Neutrophil (primary cell): ENCODE measurements around the gene CPLX1.
"Not testable (repeated sequence)": the region's sequence is repeated elsewhere in the genome, so short reads cannot be mapped to it uniquely, and the experiment has no call there.

ENCODE experiments used
- H3K27ac ChIP-seq: fragments of 200-600 bp; sonication (generic); 2 replicates; pipeline ENCODE4 v1.5.1; 2016; ENCODE audit warnings: mild to moderate bottlenecking, moderate library complexity
- H3K27me3 ChIP-seq: fragments of 200-600 bp; sonication (generic); 2 replicates; pipeline ENCODE4 v1.6.0; 2016; ENCODE audit warnings: mild to moderate bottlenecking
- H3K36me3 ChIP-seq: fragments of 200-600 bp; sonication (generic); 2 replicates; pipeline ENCODE4 v1.5.1; 2017
- H3K4me1 ChIP-seq, 2 experiments: fragments of 200-600 bp in 1 of 2; sonication (generic) in 1 of 2; 1 replicate in 1 of 2; 2 replicates in 1 of 2; pipeline versions ENCODE4 v1.5.1 to v1.6.1; 2013 to 2016; ENCODE audit warnings: low read depth in 1 of 2, low read length in 1 of 2, mild to moderate bottlenecking in 1 of 2, moderate library complexity in 1 of 2; ENCODE audit not compliant: control insufficient read depth in 1 of 2, insufficient read depth in 1 of 2
- H3K4me3 ChIP-seq, 2 experiments: fragments of 200-600 bp in 1 of 2; sonication (generic) in 1 of 2; 1 replicate in 1 of 2; 2 replicates in 1 of 2; pipeline ENCODE4 v1.5.1; 2013 to 2016; ENCODE audit warnings: low read depth in 1 of 2, low read length in 1 of 2, mild to moderate bottlenecking in 1 of 2, moderate library complexity in 1 of 2
- H3K9me3 ChIP-seq: fragments of 200-600 bp; sonication (generic); 2 replicates; pipeline ENCODE4 v1.5.1; 2016
- TF ChIP-seq, protein P1 (sequence below): fragments of 200-600 bp; sonication (generic); IDR thresholded peaks from 2 replicates; pipeline ENCODE4 v1.5.1; 2016; ENCODE audit warnings: antibody characterized with exemption

Gene CPLX1

DNA sequence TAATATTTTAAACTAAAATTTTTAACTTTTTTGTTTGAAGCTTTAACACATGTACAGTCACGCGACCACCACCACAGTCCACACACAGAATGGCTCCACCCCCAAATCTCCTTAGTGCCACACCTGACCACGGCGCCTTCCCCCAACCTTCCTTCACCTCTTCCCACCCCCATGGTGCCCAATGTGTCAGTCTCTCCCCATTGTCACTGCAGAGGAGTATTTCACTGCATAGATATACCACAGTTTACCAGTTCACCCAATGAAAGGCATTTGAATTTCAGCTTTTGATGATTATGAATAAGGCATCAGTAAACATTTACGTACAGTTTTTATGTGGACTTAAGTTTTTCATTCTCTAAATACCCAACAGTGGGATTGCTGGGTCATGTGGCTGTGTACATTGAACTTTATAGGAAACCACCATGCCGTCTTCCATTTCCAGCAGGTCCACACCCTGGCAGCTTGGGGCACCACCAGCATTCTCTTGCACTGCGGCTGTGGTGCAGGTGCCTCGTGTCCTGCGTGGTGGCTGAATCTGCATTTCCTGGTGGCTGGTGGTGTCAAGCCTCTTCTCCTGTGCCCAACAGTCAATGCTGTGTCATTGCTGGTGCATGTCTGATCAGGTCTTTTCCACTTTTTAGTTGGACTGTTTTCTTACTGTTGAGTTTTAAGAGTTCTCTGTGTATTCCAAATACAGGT lies 49.0 kb downstream of the CPLX1 start:
- TF ChIP-seq, protein P1, sequence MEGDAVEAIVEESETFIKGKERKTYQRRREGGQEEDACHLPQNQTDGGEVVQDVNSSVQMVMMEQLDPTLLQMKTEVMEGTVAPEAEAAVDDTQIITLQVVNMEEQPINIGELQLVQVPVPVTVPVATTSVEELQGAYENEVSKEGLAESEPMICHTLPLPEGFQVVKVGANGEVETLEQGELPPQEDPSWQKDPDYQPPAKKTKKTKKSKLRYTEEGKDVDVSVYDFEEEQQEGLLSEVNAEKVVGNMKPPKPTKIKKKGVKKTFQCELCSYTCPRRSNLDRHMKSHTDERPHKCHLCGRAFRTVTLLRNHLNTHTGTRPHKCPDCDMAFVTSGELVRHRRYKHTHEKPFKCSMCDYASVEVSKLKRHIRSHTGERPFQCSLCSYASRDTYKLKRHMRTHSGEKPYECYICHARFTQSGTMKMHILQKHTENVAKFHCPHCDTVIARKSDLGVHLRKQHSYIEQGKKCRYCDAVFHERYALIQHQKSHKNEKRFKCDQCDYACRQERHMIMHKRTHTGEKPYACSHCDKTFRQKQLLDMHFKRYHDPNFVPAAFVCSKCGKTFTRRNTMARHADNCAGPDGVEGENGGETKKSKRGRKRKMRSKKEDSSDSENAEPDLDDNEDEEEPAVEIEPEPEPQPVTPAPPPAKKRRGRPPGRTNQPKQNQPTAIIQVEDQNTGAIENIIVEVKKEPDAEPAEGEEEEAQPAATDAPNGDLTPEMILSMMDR = no peak
- Histone ChIP-seq H3K27ac (no peak overlapping the region), H3K36me3 (peaks cover 38% of the 10 kb centered on the region), H3K27me3 (no peaks in the 10 kb centered on the region), H3K4me3 (no peak overlapping the region), H3K9me3 (no peaks in the 10 kb centered on the region), H3K4me1 (peaks cover 11 to 12% of the 10 kb centered on the region in 2 experiments)

DNA sequence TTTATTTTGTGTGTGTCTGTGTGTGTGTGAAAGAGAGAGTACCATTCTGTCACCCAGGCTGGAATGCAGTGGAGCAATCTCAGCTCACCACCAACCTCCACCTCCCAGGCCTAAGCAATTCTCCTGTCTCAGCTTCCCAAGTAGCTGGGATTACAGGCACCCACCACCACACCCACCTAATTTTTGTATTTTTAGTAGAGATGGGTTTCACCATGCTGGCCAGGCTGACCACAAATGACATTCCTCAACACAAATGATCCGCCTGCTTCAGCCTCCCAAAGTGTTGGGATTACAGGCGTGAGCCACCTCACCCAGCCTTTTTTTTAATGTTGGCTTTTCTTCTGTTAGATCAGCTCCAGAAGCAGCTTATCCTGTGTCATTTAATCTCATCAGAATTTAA lies 50.4 kb downstream of the CPLX1 start:
- not testable (repeated sequence) for H3K27me3 ChIP-seq, H3K27ac ChIP-seq, H3K4me3 ChIP-seq, H3K4me1 ChIP-seq, H3K9me3 ChIP-seq
- H3K36me3 ChIP-seq = peaks cover 40% of the 10 kb centered on the region

DNA sequence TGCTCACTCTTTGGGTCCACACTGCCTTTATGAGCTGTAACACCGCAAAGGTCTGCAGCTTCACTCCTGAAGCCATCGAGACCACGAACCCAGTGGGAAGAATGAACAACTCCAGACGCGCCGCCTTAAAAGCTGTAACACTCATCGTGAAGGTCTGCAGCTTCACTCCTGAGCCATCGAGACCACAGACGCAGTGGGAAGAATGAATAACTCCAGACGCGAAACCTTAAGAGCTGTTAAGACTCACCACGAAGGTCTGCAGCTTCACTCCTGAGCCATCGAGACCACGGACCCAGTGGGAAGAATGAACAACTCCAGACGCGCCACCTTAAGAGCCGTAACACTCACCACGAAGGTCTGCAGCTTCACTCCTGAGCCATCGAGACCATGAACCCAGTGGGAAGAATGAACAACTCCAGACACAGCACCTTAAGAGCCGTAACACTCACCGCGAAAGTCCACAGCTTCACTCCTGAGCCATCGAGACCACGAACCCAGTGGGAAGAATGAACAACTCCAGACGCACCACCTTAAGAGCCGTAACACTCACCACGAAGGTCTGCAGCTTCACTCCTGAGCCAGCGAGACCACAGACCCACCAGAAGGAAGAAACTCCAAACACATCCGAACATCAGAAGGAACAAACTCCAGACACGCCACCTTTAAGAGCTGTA lies 51.4 kb downstream of the CPLX1 start:
- not testable (repeated sequence) for H3K27me3 ChIP-seq, H3K4me1 ChIP-seq, H3K4me3 ChIP-seq, H3K9me3 ChIP-seq, H3K27ac ChIP-seq
- H3K36me3 ChIP-seq = peaks cover 48% of the 10 kb centered on the region

DNA sequence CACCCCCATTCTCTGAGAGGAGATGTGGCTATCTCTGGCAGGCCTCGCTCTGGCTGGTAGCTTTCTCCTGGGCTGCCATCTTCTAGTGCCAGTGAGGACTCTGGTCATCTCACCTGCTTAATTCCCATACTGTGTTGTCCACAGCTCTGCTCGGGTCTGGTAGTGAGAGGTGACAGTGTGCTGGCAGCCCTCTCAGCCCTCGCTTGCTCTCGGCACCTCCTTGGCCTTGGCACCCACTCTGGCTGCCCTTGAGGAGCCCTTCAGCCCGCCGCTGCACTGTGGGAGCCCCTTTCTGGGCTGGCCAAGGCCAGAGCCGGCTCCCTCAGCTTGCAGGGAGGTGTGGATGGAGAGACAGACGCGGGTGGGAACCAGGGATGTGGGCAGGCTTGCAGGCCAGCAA lies 52.7 kb downstream of the CPLX1 start:
- Histone ChIP-seq H3K4me3 (no peak overlapping the region), H3K36me3 (peaks cover 52% of the 10 kb centered on the region), H3K27me3 (no peaks in the 10 kb centered on the region), H3K4me1 (no peaks in the 10 kb centered on the region), H3K9me3 (no peaks in the 10 kb centered on the region), H3K27ac (no peak overlapping the region)
- TF ChIP-seq, protein P1 = no peak

DNA sequence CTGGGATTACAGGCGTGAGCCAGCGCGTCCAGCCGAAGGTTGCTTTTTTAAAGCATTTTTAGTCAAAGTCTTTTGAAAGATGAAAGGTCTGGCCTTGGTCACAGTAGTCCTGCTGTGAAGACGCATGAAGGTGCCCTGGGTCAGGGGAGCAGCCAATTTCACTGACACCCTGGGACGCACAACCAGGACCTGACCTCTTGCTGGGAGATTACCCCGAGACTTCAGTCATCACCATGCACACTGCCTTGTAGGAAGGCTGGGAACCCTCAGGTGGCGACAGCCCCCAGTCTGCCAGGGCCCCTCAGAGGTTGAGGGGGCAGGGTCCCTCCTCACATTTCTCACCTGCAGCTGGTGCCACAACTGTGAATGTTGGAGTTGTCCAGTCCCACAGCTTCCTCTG lies 53.2 kb downstream of the CPLX1 start:
- H3K4me1 ChIP-seq = no peaks in the 10 kb centered on the region
- peaks cover 56% of the 10 kb centered on the region for H3K36me3 ChIP-seq
- H3K27me3 ChIP-seq = no peaks in the 10 kb centered on the region
- H3K9me3 ChIP-seq = no peaks in the 10 kb centered on the region
- no peak overlapping the region for H3K4me3 ChIP-seq
- no peak overlapping the region for H3K27ac ChIP-seq
- TF ChIP-seq, protein P1 = no peak

DNA sequence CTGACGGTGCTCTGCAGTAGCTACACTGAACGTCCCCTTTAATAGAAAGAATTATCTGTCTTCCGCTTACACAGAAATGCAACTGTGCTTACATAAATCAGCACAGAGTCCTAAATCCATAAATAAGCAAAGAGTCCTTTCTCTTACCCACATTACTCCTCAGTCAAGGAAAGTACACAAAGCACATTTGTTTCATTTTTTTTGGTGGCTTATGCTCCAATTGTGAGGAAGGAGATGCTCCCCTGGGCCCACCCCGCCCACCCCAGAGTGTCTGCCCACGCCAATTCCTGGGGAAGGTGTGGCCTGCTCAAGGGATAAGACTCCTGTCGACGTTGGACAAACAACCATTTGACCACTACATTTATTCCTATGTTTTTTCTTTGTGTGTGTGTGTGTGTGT lies 53.8 kb downstream of the CPLX1 start:
- H3K9me3 ChIP-seq = no peaks in the 10 kb centered on the region
- H3K4me3 ChIP-seq = no peak overlapping the region
- H3K27me3 ChIP-seq = no peaks in the 10 kb centered on the region
- peaks cover 63% of the 10 kb centered on the region for H3K36me3 ChIP-seq
- TF ChIP-seq, protein P1 = no peak
- no peak overlapping the region for H3K27ac ChIP-seq
- H3K4me1 ChIP-seq = no peaks in the 10 kb centered on the region
